Adrenal gland (tissue), 12 donors: ENCODE measurements around the gene IL12RB2. TPM values are rescaled to one million over a fixed set of nuclear protein-coding genes. Genes with fewer than 3 reads are reported as not detected.

Experiments
- DNase-seq, 7 donors: peaks; one replicate each; pipeline ENCODE4 v3.0.0-alpha.2; 2019 to 2020
- H3K27ac ChIP-seq, 5 donors: fragments of 200-600 bp; sonication (generic) in 4 of 5; 1 replicate in 3 of 5; 2 replicates in 2 of 5; pipeline versions ENCODE4 v1.5.1 to v1.8.0; 2016 to 2020; ENCODE audit warnings: mild to moderate bottlenecking in 1 of 5
- H3K27me3 ChIP-seq: fragments of 200-600 bp; 2 replicates; pipeline ENCODE4 v1.8.0; 2021
- H3K36me3 ChIP-seq, 2 donors: fragments of 200-600 bp; replicated peaks in 1 of 2; 1 replicate in 1 of 2; 2 replicates in 1 of 2; pipeline versions ENCODE4 v1.5.1 to v1.8.0; 2018 to 2022
- H3K4me1 ChIP-seq, 2 donors: fragments of 200-600 bp; replicated peaks in 1 of 2; 1 replicate in 1 of 2; 2 replicates in 1 of 2; pipeline versions ENCODE4 v1.5.1 to v1.8.0; 2018 to 2021
- H3K4me3 ChIP-seq, 4 donors: fragments of 200-600 bp; sonication (generic) in 3 of 4; one replicate each; pipeline ENCODE4 v1.5.1; 2016 to 2018
- H3K9me3 ChIP-seq, 3 donors: fragments of 200-600 bp; sonication (generic) in 1 of 3; replicated peaks in 1 of 3; 1 replicate in 2 of 3; 2 replicates in 1 of 3; pipeline versions ENCODE4 v1.5.1 to v1.8.0; 2016 to 2021
- POLR2A ChIP-seq, 2 donors: fragments of 450-650 bp; IDR thresholded peaks; one replicate each; pipeline ENCODE4 v1.6.1; 2017; ENCODE audit warnings: antibody characterized with exemption in 2 of 2, mild to moderate bottlenecking in 2 of 2, moderate library complexity in 1 of 2
- WGBS, 4 donors: extraction: QIAGEN DNeasy Blood & Tissue Kit in 2 of 4; methylation state at CpG; one replicate each; pipeline versions ENCODE4 v1.1.5 to v1.1.7; 2013 to 2017; 5-methylcytosine and 5-hydroxymethylcytosine counted together
- intact Hi-C, 2 donors: fragments of 100-400 bp; cut with DNase I; formaldehyde crosslinking; loops; one replicate each; pipeline versions ENCODE4 v1.14.1 to v1.15.0; 2022 to 2023
- polyA plus RNA-seq, 3 donors: library from polyadenylated mRNA; stranded (reverse); fragments of 200-250 nt in 2 of 3; fragments of 350-450 nt in 1 of 3; fragmentation: Illumina TruSeq in 1 of 3; extraction: RNeasy Lipid Tissue Mini Kit (QIAGEN cat#74804) in 1 of 3; gene quantifications; one replicate each; pipeline ENCODE4 v1.2.3, GENCODE V29; 2013 to 2014
- total RNA-seq, 9 donors: library from RNA; depleted of rRNA in 4 of 9; stranded (reverse); fragments of >200 nt in 4 of 9; fragments of 120-200 nt in 1 of 9; fragmentation: NEBNext Ultra II Directional in 1 of 9; extraction: Animal tissue kit (Norgen Biotek cat#: 25700) in 1 of 9; gene quantifications; one replicate each; pipeline versions ENCODE4 v1.1.0 to v1.2.4, GENCODE V29; 2013 to 2023
- TF ChIP-seq, protein P1 (sequence below), 6 experiments: fragments of 450-650 bp in 4 of 6; fragments of 200-600 bp in 2 of 6; sonication (generic) in 1 of 6; IDR thresholded peaks; 1 replicate in 5 of 6; 2 replicates in 1 of 6; pipeline versions ENCODE4 v1.5.1 to v1.8.0; 2016 to 2021; ENCODE audit warnings: antibody characterized with exemption in 6 of 6, mild to moderate bottlenecking in 2 of 6, moderate library complexity in 1 of 6
- donor health status: healthy with polysubstance abuse.
- donor health status: Bipolar disorder and iron deficiency.
- donor health status: DM: yes; HTN: yes; CAD: no.
- donor health status: DM: no; HTN: no; CAD: no.
- donor health status: DM: no; HTN: no; CAD: no.
- donor health status: DM: yes; HTN: yes; CAD: no.

IL12RB2 gene
- total and polyA plus RNA-seq, 12 donors, result 0.24 to 2.6 (median 0.55) TPM; not detected in 2

DNA sequence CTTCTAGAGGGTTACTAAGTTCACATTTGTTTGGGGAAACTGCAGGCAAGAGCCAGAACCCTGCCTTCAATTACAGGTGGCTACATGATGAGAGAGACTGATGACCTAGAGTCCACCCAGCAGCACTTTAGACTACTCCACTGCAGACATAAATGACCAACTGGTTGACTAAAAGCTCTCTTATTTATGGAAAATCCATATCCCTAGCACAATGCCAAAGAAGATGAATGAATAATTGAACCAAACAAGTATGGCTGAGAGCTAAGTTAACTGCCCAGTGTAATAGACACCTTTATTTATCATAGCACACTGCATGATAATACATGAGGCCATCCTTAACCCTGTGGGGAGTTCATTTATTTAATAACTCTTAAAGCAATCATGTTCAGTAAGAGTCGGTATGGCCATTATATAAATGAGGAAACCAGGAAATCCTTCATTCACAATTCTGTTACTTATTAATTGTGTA, 60.4 kb downstream of the IL12RB2 start:
- H3K4me1 ChIP-seq, result no peaks in the 10 kb centered on the region
- no peaks in the 10 kb centered on the region for H3K27me3 ChIP-seq
- no peaks in the 10 kb centered on the region for H3K9me3 ChIP-seq
- no peaks in the 10 kb centered on the region for H3K36me3 ChIP-seq
- no peak for DNase-seq
- TF ChIP-seq POLR2A (IDR thresholded peaks at IDR 0.05), result no peak
- TF ChIP-seq, protein P1, sequence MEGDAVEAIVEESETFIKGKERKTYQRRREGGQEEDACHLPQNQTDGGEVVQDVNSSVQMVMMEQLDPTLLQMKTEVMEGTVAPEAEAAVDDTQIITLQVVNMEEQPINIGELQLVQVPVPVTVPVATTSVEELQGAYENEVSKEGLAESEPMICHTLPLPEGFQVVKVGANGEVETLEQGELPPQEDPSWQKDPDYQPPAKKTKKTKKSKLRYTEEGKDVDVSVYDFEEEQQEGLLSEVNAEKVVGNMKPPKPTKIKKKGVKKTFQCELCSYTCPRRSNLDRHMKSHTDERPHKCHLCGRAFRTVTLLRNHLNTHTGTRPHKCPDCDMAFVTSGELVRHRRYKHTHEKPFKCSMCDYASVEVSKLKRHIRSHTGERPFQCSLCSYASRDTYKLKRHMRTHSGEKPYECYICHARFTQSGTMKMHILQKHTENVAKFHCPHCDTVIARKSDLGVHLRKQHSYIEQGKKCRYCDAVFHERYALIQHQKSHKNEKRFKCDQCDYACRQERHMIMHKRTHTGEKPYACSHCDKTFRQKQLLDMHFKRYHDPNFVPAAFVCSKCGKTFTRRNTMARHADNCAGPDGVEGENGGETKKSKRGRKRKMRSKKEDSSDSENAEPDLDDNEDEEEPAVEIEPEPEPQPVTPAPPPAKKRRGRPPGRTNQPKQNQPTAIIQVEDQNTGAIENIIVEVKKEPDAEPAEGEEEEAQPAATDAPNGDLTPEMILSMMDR (IDR thresholded peaks at IDR 0.05), result no peak
- H3K27ac ChIP-seq, result no peak overlapping the region
- WGBS, 4 donors, result 78 to 95% (median 88%) methylated on average over 1 of the region's 1 CpG
- no peak overlapping the region for H3K4me3 ChIP-seq
- intact Hi-C loops, result no loop called here

DNA sequence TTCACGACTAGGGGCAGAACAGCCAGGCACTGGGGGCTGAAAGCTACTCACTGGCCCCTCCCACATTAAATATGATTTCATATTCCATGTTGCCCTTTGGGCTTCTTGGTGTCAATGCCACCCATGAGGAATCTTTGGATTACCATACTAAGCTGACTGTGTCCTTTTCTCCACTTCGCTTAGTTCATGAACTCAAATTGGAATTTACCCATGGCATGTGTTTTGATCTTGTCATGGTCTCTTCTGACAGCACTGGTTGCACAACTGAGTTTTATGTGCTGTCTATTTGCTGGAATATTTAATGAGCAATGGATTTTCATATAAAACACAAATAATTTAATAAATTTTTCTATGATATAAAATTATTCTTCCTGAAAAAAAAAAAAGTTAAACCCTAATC, 63.4 kb downstream of the IL12RB2 start:
- Histone ChIP-seq H3K4me1 (no peaks in the 10 kb centered on the region), H3K36me3 (no peaks in the 10 kb centered on the region), H3K27ac (no peak overlapping the region), H3K9me3 (no peaks in the 10 kb centered on the region), H3K27me3 (no peaks in the 10 kb centered on the region), H3K4me3 (no peak overlapping the region)
- 85 to 100% (median 93%) methylated on average over 1 to 2 of the region's 2 CpGs for WGBS, 4 donors
- no peak for TF ChIP-seq POLR2A (IDR thresholded peaks at IDR 0.05)
- TF ChIP-seq, protein P1 (IDR thresholded peaks at IDR 0.05), result no peak
- DNase-seq, result no peak
- intact Hi-C loops, result no loop called here

DNA sequence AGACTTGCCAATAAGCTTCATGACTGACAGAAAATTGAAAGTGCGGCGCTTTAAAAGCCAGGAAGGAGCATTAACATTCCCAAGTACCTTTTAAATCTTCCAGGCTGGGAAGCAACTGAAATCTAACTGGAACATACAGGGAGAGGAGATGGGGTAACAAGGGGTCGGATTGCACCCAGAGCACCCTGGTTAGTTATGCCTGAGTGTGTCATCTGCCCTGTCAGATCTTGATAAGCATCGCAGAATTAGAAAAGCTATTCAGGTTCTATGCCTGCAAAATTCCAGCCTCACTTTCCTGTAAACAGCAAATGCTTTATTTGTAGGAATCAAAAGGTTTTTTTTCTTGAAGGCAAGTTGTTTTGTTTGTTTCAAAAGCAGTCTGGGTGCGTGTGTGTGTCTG, 64.0 kb downstream of the IL12RB2 start:
- Histone ChIP-seq H3K4me3 (no peak overlapping the region), H3K4me1 (no peaks in the 10 kb centered on the region), H3K36me3 (no peaks in the 10 kb centered on the region), H3K27me3 (no peaks in the 10 kb centered on the region), H3K27ac (no peak overlapping the region), H3K9me3 (no peaks in the 10 kb centered on the region)
- TF ChIP-seq, protein P1 (IDR thresholded peaks at IDR 0.05), result no peak
- TF ChIP-seq POLR2A (IDR thresholded peaks at IDR 0.05), result no peak
- WGBS, 4 donors, result 62 to 84% (median 77%) methylated on average over 5 of the region's 5 CpGs
- DNase-seq, result no peak
- intact Hi-C loops, result no loop called here

DNA sequence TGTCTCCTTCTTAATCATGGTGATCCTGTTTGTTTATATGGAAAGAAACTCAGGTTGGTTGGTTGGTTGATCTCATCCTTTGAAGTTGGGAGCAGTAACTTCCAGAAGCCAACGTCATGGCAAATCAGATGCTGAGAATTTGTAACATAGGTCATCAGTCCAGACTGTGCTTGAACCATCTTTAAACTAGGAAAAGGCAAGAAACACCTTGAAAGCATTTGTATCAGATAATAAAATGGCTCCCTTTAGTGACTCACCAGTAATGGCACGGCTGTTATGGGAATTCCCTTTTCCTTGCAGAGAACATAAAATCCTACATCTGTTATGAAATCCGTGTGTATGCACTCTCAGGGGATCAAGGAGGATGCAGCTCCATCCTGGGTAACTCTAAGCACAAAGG, 64.5 kb downstream of the IL12RB2 start:
- WGBS, 4 donors, result 64 to 75% (median 69%) methylated on average over 3 of the region's 3 CpGs
- Histone ChIP-seq H3K4me1 (no peaks in the 10 kb centered on the region), H3K27me3 (no peaks in the 10 kb centered on the region), H3K36me3 (no peaks in the 10 kb centered on the region), H3K4me3 (no peak overlapping the region), H3K27ac (no peak overlapping the region), H3K9me3 (no peaks in the 10 kb centered on the region)
- no peak for TF ChIP-seq POLR2A (IDR thresholded peaks at IDR 0.05)
- TF ChIP-seq, protein P1 (IDR thresholded peaks at IDR 0.05), result no peak
- intact Hi-C loops, result no loop called here
- DNase-seq, result no peak
